Stimulated activated CD4-positive, alpha-beta T cell treated with anti-CD3 and anti-CD28 coated beads, TNF-alpha, amount 100 ng/mL, for 48 hours (primary cell): ENCODE results near the gene TPST1.
"Not testable (repeated sequence)": the region's sequence is repeated elsewhere in the genome, so short reads cannot be mapped to it uniquely, and the experiment has no call there.

Experiments used
- DNase-seq, 3 donors: peaks; one replicate each; pipeline ENCODE4 v3.0.0-alpha.2; 2020; ENCODE audit warnings: low read depth in 3 of 3

The TPST1 gene

DNA sequence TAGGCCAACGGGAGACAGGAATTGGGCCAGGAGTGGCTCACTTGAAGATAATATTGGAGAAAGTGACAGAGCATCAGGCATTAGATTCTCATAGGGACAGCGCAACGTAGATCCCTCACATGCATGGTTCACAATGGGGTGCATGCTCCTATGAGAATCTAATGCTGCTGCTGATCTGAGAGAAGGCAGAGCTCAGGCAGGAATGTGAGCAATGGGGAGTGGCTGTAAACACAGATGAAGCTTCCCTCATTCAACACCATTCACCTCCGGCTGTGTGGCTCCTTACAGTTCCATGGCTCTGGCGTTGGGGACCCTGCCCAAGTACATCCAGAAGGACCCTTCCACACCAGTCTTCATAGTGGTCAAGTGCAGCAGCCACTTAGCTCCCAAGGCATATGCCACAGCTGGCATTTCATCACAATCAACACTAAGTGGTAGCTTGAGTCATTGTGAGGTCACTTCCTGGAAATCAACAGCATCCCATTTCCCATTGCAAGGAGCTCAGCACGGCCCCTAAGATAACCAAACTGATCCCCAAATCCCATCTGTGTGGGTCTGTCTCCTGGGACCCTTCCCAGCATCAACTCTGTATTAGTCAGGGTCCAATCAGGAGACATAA is 174.5 kb downstream of the TPST1 start:
- no peak for DNase-seq

DNA sequence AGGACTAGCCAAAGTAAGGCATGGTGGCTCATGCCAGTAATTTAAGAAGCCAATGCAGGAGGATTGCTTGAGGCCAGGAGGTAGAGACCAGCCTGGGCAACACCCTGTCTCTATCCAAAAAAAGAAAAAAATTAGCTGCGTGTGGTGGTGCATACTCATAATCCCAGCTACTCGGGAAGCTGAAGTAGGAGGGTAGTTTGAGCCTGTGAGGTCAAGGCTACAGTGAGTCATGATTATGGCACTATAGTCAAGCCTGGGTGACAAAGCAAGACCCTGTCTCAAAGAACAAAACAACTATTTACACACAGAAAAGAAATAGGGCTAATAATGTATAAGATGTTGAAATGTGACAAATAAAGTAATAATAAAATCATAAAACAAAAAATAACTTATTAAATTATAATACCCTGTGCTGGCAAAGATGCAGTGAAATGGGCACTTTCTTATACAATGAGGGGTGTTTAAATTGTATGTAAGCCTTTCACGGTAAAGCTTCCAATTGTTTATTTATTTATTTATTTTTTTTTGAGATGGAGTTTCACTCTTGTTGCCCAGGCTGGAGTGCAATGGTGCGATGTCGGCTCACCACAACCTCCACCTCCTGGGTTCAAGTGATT is 175.2 kb downstream of the TPST1 start:
- DNase-seq = no peak

DNA sequence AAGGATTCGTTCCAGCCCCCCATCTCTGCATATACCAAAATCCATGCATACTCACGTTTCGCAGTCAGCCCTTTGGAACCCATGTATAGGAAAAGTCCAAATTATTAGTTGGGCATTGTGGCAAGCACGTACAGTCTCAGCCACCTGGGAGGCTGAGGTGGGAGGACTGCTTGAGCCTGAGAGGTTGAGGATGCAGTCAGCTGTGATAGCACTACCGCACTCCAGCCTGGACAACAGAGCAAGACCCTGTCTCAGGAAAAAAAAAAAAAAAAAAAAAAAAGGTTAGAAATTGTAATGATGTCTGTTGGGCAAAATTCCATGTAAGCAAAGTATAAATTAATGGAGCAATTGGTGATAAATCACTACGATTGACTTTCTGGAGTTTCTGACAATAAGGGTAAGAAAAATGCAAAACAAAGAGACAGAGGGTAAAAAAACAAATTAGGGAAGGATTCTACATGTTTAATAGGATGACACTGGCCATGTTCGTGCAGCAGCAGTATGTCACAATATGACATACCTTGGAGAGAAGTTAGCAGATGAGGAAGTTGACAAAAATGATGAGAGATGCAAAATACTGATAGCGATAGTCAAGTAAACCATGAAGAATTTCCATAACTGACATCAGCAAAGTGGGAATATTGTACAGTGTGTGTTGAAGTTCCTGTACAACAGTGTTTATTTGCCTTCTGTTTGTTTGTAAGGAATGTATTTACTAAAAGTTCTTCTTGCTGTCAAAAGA is 177.2 kb downstream of the TPST1 start:
- not testable (repeated sequence) for DNase-seq

DNA sequence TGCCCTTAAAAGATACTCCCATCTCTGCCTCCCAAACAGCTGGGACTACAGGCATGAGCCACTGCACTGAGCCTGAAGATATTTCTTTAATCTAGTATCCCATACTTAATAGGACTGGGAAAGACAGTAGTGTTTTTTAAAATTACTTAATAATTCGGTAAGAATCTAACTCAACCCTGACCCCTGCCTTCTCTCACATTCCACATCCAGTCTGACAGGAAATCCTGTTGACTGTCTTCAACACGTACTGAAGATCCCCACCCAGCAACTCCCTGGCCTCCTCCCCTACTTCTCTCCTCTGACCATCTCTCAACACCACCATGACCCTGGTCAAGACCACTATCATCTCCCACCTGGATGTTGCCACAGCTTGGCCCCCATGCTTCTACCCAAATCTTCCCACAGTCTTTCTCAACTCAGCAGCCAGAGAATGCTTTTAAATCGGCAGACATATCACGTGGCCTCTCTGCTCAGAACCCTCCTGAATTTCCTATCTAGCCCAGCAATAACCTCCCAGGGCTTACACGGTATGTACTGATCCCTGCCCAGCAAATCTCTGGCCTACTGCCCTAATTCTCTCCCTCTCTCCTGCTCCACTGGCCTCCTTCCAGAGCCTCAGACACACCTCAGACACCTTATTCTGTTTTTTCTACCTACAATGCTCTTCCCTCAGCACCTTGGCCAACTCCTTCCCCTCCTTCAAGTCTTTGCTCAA is 180.2 kb downstream of the TPST1 start:
- not testable (repeated sequence) for DNase-seq

DNA sequence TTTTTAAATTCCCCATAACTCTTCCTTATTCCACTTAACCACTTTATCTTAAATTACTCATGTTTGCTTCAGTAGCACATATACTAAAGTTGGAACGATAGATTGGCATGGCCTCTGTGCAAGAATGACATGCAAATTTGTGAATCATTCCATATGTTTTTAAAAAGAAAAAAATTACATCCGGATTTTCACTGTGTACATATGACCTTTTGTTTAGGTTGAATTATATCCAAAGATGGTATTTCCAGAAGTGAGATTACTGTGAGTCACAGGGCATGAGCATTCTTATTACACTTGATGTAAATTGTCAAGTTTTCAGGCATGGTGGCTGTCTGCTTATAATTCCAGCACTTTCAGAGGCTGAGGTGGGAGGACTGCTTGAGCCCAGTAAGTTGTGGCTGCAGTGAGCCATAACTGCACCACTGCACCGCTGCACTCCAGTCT is 190.0 kb downstream of the TPST1 start:
- DNase-seq = not testable (repeated sequence)

DNA sequence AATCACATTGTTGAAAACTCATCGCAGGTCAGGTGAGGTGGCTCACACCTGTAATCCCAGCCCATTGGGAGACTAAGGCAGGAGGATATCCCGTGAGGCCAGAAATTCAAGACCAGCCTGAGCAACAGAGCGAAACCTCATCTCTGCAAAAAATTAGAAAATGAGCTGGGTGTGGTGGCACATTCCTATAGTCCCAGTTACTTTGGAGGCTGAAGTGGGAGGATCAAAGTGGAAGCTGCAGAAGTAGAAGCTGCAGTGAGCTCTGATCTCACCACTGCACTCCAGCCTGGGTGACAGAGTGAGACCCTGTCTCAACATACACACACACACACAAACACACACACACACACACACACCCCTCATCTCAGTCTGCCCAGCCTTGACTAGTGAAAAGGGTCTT is 190.9 kb downstream of the TPST1 start:
- not testable (repeated sequence) for DNase-seq

DNA sequence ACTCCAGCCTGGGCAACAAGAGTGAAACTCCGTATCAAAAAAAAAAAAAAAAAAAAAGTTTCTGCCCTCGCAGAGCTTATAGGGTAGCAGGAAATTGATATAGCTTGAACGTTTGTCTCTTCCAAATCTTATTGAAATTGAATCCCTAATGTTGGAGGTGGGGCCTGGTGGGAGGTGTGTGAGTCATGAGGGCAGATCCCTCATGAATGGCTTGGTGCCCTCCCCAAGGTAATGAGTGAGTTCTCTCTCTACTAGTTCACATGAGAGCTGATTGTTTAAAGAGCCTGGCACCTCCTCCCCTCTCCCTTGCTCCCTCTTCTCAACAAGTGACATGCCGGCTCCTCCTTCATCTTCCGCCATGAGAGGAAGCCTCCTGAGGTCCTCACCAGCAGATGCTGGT is 193.7 kb downstream of the TPST1 start:
- DNase-seq = not testable (repeated sequence)

DNA sequence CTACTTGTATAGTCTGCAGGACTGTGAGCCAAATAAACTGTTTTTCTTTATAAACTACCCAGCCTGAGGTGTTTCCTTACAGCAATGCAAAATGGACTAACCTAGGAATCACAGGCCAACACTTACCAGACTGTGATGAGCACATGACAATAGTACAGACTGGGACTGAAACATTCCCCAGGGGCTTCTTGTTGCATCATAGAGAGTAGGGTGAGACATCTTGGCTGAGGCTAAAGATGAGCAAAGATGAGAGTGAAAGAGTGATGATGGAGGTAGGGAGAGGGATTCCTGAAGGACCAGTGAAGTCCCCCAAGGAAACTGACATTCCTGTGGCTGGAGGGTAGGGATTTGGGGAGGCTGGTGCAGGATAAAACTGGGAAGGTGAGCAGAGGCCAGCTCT is 194.4 kb downstream of the TPST1 start:
- DNase-seq = no peak

DNA sequence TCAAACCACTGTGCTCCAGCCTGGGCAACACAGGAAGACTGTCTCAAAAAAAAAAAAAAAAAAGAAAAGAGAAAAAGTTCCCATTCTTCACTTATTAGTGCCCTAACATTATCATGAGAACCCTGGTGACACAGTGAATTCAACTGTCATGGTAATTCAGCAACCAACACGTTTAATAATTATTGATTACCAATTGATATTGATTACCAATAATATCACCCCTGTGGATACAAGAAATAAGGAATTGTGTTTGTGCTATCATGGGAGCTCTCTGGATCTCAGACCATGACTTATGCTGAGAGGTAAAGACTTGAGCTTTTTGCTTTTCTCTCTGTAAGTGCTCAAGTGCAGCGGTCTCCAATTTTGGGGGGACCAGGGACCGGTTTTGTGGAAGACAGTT is 195.3 kb downstream of the TPST1 start:
- no peak for DNase-seq

DNA sequence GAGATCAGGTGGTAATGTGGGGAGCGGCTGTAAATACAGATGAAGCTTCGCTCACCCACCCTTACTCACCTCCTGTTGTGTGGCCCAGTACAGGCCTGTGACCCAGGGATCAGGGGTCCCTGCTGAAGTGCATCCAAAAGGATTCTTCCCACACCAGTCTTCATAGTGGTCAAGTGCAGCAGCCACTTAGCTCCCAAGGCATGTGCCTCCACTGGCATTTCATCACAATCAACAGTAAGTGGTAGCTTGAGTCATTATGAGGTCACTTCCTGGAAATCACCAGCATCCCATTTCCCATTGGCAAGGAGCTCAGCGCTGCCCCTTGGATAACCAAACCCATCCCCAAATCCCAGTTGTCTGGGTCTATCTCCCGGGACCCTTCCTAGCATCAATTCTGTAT is 196.0 kb downstream of the TPST1 start:
- DNase-seq = not testable (repeated sequence)

DNA sequence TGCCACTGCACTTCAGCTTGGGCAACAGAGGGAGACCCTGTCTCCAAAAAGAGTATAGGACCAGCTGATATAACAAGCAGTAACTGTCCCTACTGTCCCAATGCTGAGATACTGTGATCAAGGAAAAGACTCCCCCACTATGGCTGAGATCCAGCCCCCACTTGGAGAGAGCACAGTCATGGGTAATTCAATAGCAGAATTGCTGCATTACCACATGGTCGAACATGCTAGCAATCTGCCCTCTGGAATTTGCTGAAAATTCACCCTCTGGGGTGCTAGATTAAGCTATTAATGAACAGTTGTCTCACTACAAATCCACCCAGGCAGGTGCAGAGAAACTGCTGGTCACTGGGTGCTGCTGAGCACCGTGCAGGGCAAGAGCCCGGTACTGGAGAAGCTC is 196.8 kb downstream of the TPST1 start:
- DNase-seq = not testable (repeated sequence)

DNA sequence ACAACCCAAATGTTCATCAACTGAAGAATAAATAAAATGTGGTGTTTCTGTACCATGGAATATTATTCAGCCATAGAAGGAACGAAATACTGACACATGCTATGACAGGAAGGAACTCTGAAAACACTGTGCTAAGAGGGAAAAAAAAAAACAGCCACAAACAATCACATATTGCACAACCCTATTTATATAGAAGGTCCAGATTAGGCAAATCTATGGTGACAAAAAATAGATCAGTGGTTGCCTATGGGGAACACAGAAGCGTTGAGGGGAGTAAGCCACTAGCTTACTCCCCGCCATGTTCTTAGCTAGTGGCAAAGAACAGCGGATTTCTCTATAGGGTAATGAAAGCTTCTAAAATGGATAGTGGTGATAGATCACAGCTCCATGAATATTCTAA is 198.4 kb downstream of the TPST1 start:
- DNase-seq = no peak

DNA sequence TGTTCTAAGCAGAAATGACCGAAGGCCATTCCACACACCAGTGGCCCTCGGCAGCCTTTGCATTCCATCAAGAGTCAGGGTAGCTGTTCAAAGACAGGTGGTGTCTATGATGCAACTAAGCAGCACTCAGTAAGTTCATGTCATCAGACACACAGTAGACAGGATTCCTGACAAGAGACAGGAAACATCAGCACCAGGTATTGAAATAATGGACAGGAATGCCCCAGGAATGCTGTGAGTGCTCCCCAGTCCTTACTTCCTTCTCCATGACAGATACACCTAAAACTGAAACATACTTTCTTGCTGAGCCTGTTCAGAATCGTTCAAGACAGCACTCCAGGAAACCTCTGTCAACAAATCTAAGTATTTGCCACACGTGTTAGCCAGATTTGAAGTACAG is 204.4 kb downstream of the TPST1 start:
- DNase-seq = no peak
